IMR-90 (cell line): ENCODE results near the gene UBE3B.

Experiments
- SMC3 ChIP-seq: fragments of 150-350 bp; IDR thresholded peaks from 2 replicates; pipeline ENCODE4 v1.6.1; 2016; ENCODE audit warnings: low read depth, mild to moderate bottlenecking, antibody characterized with exemption, low read length, moderate library complexity
- USF2 ChIP-seq: fragments of 150-350 bp; IDR thresholded peaks from 2 replicates; pipeline ENCODE4 v1.6.1; 2017; ENCODE audit warnings: mild to moderate bottlenecking, antibody characterized with exemption, low read length, low read depth

- no peak for TF ChIP-seq SMC3
- TF ChIP-seq USF2: no peak
These were observed 12.6 kb upstream of the UBE3B start for GRCh38 chr12:109464642-109465351.
